Measurements from ENCODE around the gene PIERCE2.
"Not testable (repeated sequence)": the region's sequence is repeated elsewhere in the genome, so short reads cannot be mapped to it uniquely, and the experiment has no call there.

The PIERCE2 gene

GRCh38 chr15:55389264-55389607 lies 19.1 kb upstream of the PIERCE2 start:
- no peaks in the 10 kb centered on the region for H3K9me3 ChIP-seq
- no peak overlapping the region for H3K4me3 ChIP-seq (ENCODE audit: low read depth in 1 of 2, low read length in 1 of 2)
- H3K27ac ChIP-seq, result peak overlapping the region; percentile 56
- TF ChIP-seq CTCF (IDR thresholded peaks at IDR 0.05), result no peak
- peaks cover 56% of the 10 kb centered on the region for H3K36me3 ChIP-seq
- H3K27me3 ChIP-seq, result no peaks in the 10 kb centered on the region
- H3K4me1 ChIP-seq (ENCODE audit: control insufficient read depth in 1 of 2, insufficient read depth in 1 of 2, low read depth in 1 of 2, low read length in 1 of 2), result peaks cover 34 to 40% of the 10 kb centered on the region in 2 experiments

- peaks cover 88 to 95% of the 10 kb centered on the region in 2 experiments for H3K4me1 ChIP-seq (ENCODE audit: control insufficient read depth in 1 of 2, insufficient read depth in 1 of 2, low read depth in 1 of 2, low read length in 1 of 2)
- H3K9me3 ChIP-seq, result no peaks in the 10 kb centered on the region
- H3K27me3 ChIP-seq, result no peaks in the 10 kb centered on the region
- peaks cover 4% of the 10 kb centered on the region for H3K36me3 ChIP-seq
- no peak for TF ChIP-seq CTCF (IDR thresholded peaks at IDR 0.05)
- peak overlapping the region; percentile 48 to 57 for H3K4me3 ChIP-seq (ENCODE audit: low read depth in 1 of 2, low read length in 1 of 2)
- H3K27ac ChIP-seq, result peak overlapping the region; percentile 88
Observed at GRCh38 chr15:55394694-55395093, 13.6 kb upstream of the PIERCE2 start.

GRCh38 chr15:55398243-55398642 lies 10.1 kb upstream of the PIERCE2 start:
- Histone ChIP-seq H3K4me1 (ENCODE audit: control insufficient read depth in 1 of 2, insufficient read depth in 1 of 2, low read depth in 1 of 2, low read length in 1 of 2) (peaks cover 99 to 100% of the 10 kb centered on the region in 2 experiments), H3K36me3 (no peaks in the 10 kb centered on the region), H3K27ac (peak overlapping the region; percentile 88), H3K9me3 (no peaks in the 10 kb centered on the region), H3K4me3 (ENCODE audit: low read depth in 1 of 2, low read length in 1 of 2) (peak overlapping the region in 1 of 2 experiments; percentile 0), H3K27me3 (no peaks in the 10 kb centered on the region)
- no peak for TF ChIP-seq CTCF (IDR thresholded peaks at IDR 0.05)

GRCh38 chr15:55400050-55400449 lies 8.2 kb upstream of the PIERCE2 start:
- H3K27me3 ChIP-seq; H3K4me3 ChIP-seq (ENCODE audit: low read depth in 1 of 2, low read length in 1 of 2); H3K36me3 ChIP-seq; H3K9me3 ChIP-seq: not testable (repeated sequence)
- Histone ChIP-seq H3K4me1 (ENCODE audit: control insufficient read depth in 1 of 2, insufficient read depth in 1 of 2, low read depth in 1 of 2, low read length in 1 of 2) (peaks cover 98 to 100% of the 10 kb centered on the region in 2 experiments), H3K27ac (peak overlapping the region; percentile 93)

GRCh38 chr15:55401786-55402246 lies 6.5 kb upstream of the PIERCE2 start:
- H3K27ac ChIP-seq, result peak overlapping the region; percentile 93
- H3K4me1 ChIP-seq (ENCODE audit: control insufficient read depth in 1 of 2, insufficient read depth in 1 of 2, low read depth in 1 of 2, low read length in 1 of 2), result peaks cover 95 to 100% of the 10 kb centered on the region in 2 experiments
- peak overlapping the region; percentile 78 to 92 for H3K4me3 ChIP-seq (ENCODE audit: low read depth in 1 of 2, low read length in 1 of 2)
- H3K36me3 ChIP-seq, result no peaks in the 10 kb centered on the region
- no peak for TF ChIP-seq CTCF (IDR thresholded peaks at IDR 0.05)
- H3K9me3 ChIP-seq, result no peaks in the 10 kb centered on the region
- H3K27me3 ChIP-seq, result no peaks in the 10 kb centered on the region

- Histone ChIP-seq H3K36me3 (no peaks in the 10 kb centered on the region), H3K27me3 (no peaks in the 10 kb centered on the region), H3K4me1 (ENCODE audit: control insufficient read depth in 1 of 2, insufficient read depth in 1 of 2, low read depth in 1 of 2, low read length in 1 of 2) (peaks cover 87 to 97% of the 10 kb centered on the region in 2 experiments), H3K4me3 (ENCODE audit: low read depth in 1 of 2, low read length in 1 of 2) (peak overlapping the region; percentile 78 to 92), H3K27ac (peak overlapping the region; percentile 93), H3K9me3 (no peaks in the 10 kb centered on the region)
- TF ChIP-seq CTCF (IDR thresholded peaks at IDR 0.05), result no peak
Observed at GRCh38 chr15:55402707-55403106, 5.6 kb upstream of the PIERCE2 start.
